H9 (cell line): ENCODE data around the gene MZF1. TPM values are rescaled to one million over a fixed set of nuclear protein-coding genes. Genes with fewer than 3 reads are reported as not detected.
A peak's percentile ranks its signal among the peaks of the same experiment; 100 is the strongest.

Experiments
- DNase-seq: peaks from one replicate; pipeline ENCODE4 v3.0.0-alpha.2; 2017
- H2AFZ ChIP-seq: one replicate; pipeline ENCODE4 v1.6.1; 2013; ENCODE audit warnings: mild to moderate bottlenecking, low read length, control low read depth, moderate library complexity
- H2AK5ac ChIP-seq: 2 replicates; pipeline ENCODE4 v1.6.1; 2013; ENCODE audit warnings: low read length, control low read depth, mixed read lengths; ENCODE audit not compliant: insufficient read length
- H2BK120ac ChIP-seq: one replicate; pipeline ENCODE4 v1.6.1; 2013; ENCODE audit warnings: low read depth, mild to moderate bottlenecking, low read length, control low read depth, inconsistent platforms; ENCODE audit not compliant: poor library complexity, severe bottlenecking
- H2BK12ac ChIP-seq: 2 replicates; pipeline ENCODE4 v1.6.1; 2013; ENCODE audit warnings: low read length, control low read depth, mixed read lengths, low read depth; ENCODE audit not compliant: insufficient read length
- H2BK15ac ChIP-seq: 2 replicates; pipeline ENCODE4 v1.6.1; 2013; ENCODE audit warnings: low read depth, low read length, control low read depth
- H2BK20ac ChIP-seq: one replicate; pipeline ENCODE4 v1.6.1; 2013; ENCODE audit warnings: low read depth, mild to moderate bottlenecking, low read length, control low read depth, inconsistent platforms; ENCODE audit not compliant: poor library complexity, severe bottlenecking
- H2BK5ac ChIP-seq: 2 replicates; pipeline ENCODE4 v1.6.1; 2013; ENCODE audit warnings: low read length, control low read depth, mixed read lengths; ENCODE audit not compliant: insufficient read length
- H3K14ac ChIP-seq: 2 replicates; pipeline ENCODE4 v1.6.1; 2013; ENCODE audit warnings: low read length, control low read depth; ENCODE audit not compliant: insufficient read depth
- H3K18ac ChIP-seq: 2 replicates; pipeline ENCODE4 v1.6.1; 2013; ENCODE audit warnings: low read depth, mild to moderate bottlenecking, mixed read lengths, low read length, control low read depth; ENCODE audit not compliant: insufficient read length
- H3K23ac ChIP-seq: 2 replicates; pipeline ENCODE4 v1.6.1; 2013; ENCODE audit warnings: low read length, control low read depth, mixed read lengths, low read depth; ENCODE audit not compliant: insufficient read length
- H3K23me2 ChIP-seq: 2 replicates; pipeline ENCODE4 v1.6.1; 2013; ENCODE audit warnings: low read depth, mild to moderate bottlenecking, mixed read lengths, low read length, control low read depth; ENCODE audit not compliant: insufficient read length, poor library complexity, severe bottlenecking
- H3K27ac ChIP-seq: 2 replicates; pipeline ENCODE4 v1.5.1; 2013; ENCODE audit warnings: low read length, control low read depth, mixed read lengths, low read depth; ENCODE audit not compliant: insufficient read length
- H3K27me3 ChIP-seq: 2 replicates; pipeline ENCODE4 v1.6.1; 2013; ENCODE audit warnings: low read length, control low read depth, inconsistent platforms; ENCODE audit not compliant: insufficient read depth
- H3K4ac ChIP-seq: 2 replicates; pipeline ENCODE4 v1.6.1; 2013; ENCODE audit warnings: low read depth, mild to moderate bottlenecking, control low read depth, inconsistent platforms, low read length, moderate library complexity
- H3K4me1 ChIP-seq: 2 replicates; pipeline ENCODE4 v1.6.1; 2013; ENCODE audit warnings: low read length, control low read depth, inconsistent platforms; ENCODE audit not compliant: insufficient read depth
- H3K4me2 ChIP-seq: 2 replicates; pipeline ENCODE4 v1.6.1; 2013; ENCODE audit warnings: low read length, control low read depth, mixed read lengths; ENCODE audit not compliant: insufficient read length, insufficient read depth
- H3K56ac ChIP-seq: 2 replicates; pipeline ENCODE4 v1.6.1; 2013; ENCODE audit warnings: low read depth, mild to moderate bottlenecking, mixed read lengths, low read length, control low read depth; ENCODE audit not compliant: insufficient read length
- H3K79me1 ChIP-seq: 2 replicates; pipeline ENCODE4 v1.6.1; 2013; ENCODE audit warnings: low read depth, mild to moderate bottlenecking, moderate library complexity, low read length, control low read depth, inconsistent platforms; ENCODE audit not compliant: insufficient read depth, poor library complexity, severe bottlenecking
- H3K79me2 ChIP-seq: 2 replicates; pipeline ENCODE4 v1.6.1; 2013; ENCODE audit warnings: low read length, control low read depth, inconsistent platforms; ENCODE audit not compliant: insufficient read depth
- H3K9ac ChIP-seq: 2 replicates; pipeline ENCODE4 v1.6.1; 2013; ENCODE audit warnings: low read length, control low read depth, mixed read lengths; ENCODE audit not compliant: insufficient read length; ENCODE audit errors: extremely low read depth
- H3K9me3 ChIP-seq: one replicate; pipeline ENCODE4 v1.6.1; 2013; ENCODE audit warnings: low read depth, low read length, inconsistent platforms; ENCODE audit not compliant: control insufficient read depth
- H3T11ph ChIP-seq: one replicate; pipeline ENCODE4 v1.6.1; 2013; ENCODE audit warnings: mild to moderate bottlenecking, low read length, control low read depth, inconsistent platforms
- H4K20me1 ChIP-seq: one replicate; pipeline ENCODE4 v1.6.1; 2013; ENCODE audit not compliant: control insufficient read depth, insufficient read length, insufficient read depth
- H4K5ac ChIP-seq: 2 replicates; pipeline ENCODE4 v1.6.1; 2013; ENCODE audit warnings: low read depth, mild to moderate bottlenecking, mixed read lengths, low read length, control low read depth; ENCODE audit not compliant: insufficient read length
- H4K8ac ChIP-seq: replicated peaks from 2 replicates; pipeline ENCODE4 v1.6.1; 2013; ENCODE audit warnings: low read length, control low read depth, mixed read lengths, low read depth; ENCODE audit not compliant: insufficient read length
- H4K91ac ChIP-seq: 2 replicates; pipeline ENCODE4 v1.6.1; 2013; ENCODE audit warnings: low read depth, mild to moderate bottlenecking, moderate library complexity, mixed read lengths, low read length, control low read depth; ENCODE audit not compliant: insufficient read length
- H3K27ac Mint-ChIP-seq, 3 experiments: 2 replicates in 2 of 3; 3 replicates in 1 of 3; pipeline ENCODE4 v1.8.0; 2020 to 2021; ENCODE audit warnings: mixed read lengths in 3 of 3, mild to moderate bottlenecking in 1 of 3, moderate library complexity in 1 of 3
- H3K27me3 Mint-ChIP-seq: 2 replicates; pipeline ENCODE4 v1.8.0; 2021; ENCODE audit warnings: low read depth, mild to moderate bottlenecking, moderate library complexity, mixed read lengths
- H3K36me3 Mint-ChIP-seq, 3 experiments: 2 replicates in 2 of 3; 3 replicates in 1 of 3; pipeline ENCODE4 v1.8.0; 2020 to 2021; ENCODE audit warnings: low read depth in 3 of 3, mixed read lengths in 3 of 3; ENCODE audit not compliant: insufficient read depth in 1 of 3
- H3K4me1 Mint-ChIP-seq, 2 experiments: 2 replicates each; pipeline ENCODE4 v1.8.0; 2020; ENCODE audit warnings: mixed read lengths in 2 of 2
- H3K4me3 Mint-ChIP-seq, 2 experiments: 2 replicates in 1 of 2; 3 replicates in 1 of 2; pipeline ENCODE4 v1.8.0; 2020 to 2021; ENCODE audit warnings: mild to moderate bottlenecking in 2 of 2, mixed read lengths in 2 of 2, moderate library complexity in 1 of 2
- H3K9me3 Mint-ChIP-seq, 2 experiments: 2 replicates in 1 of 2; 3 replicates in 1 of 2; pipeline ENCODE4 v1.8.0; 2020; ENCODE audit warnings: mild to moderate bottlenecking in 2 of 2, mixed read lengths in 2 of 2, moderate library complexity in 1 of 2
- CTCF ChIP-seq: fragments of 200-600 bp; sonication (generic); conservative IDR thresholded peaks from 3 replicates; pipeline ENCODE4 v1.8.0; 2021; ENCODE audit warnings: antibody characterized with exemption, mild to moderate bottlenecking
- WGBS: extraction: QIAGEN DNeasy Blood & Tissue Kit; methylation state at CpG from one replicate; pipeline ENCODE4 v1.1.7; 2013; ENCODE audit warnings: missing lambda C conversion rate, low lambda C conversion rate, mixed read lengths; ENCODE audit not compliant: insufficient read length; ENCODE audit errors: extremely low coverage; 5-methylcytosine and 5-hydroxymethylcytosine counted together
- total RNA-seq: library from RNA; stranded (reverse); gene quantifications from 2 replicates; pipeline ENCODE4 v1.2.1, GENCODE V29; 2021

MZF1 gene
- total RNA-seq, 1 experiment from 2014 or later, result 23.6 TPM

- H3K23ac ChIP-seq, result no peak overlapping the region
- no peak overlapping the region for H4K8ac ChIP-seq
- H3K27me3 Mint-ChIP-seq, result peaks cover 1% of the 10 kb centered on the region; the same call in 1 of the 2 replicates
- no peak overlapping the region for H4K5ac ChIP-seq
- no peak overlapping the region for H3K14ac ChIP-seq
- peaks cover 9% of the 10 kb centered on the region for H3K79me1 ChIP-seq
- no peak overlapping the region for H3K27ac ChIP-seq
- no peak overlapping the region for H2AK5ac ChIP-seq
- no peak overlapping the region for H2BK12ac ChIP-seq
- peaks cover 5% of the 10 kb centered on the region; the same call in 1 of the 2 replicates for H3K79me2 ChIP-seq
- no peak overlapping the region for H3T11ph ChIP-seq
- no peaks in the 10 kb centered on the region for H3K4me1 ChIP-seq
- no peak overlapping the region for H2BK5ac ChIP-seq
- H3K4me2 ChIP-seq, result no peak overlapping the region
- no peak overlapping the region for H4K91ac ChIP-seq
- H3K23me2 ChIP-seq, result peaks cover 12% of the 10 kb centered on the region
- H2BK15ac ChIP-seq, result no peak overlapping the region
- no peak overlapping the region for H2BK120ac ChIP-seq
- H3K4ac ChIP-seq, result no peak overlapping the region
- no peak overlapping the region for H3K9ac ChIP-seq
- H3K27me3 ChIP-seq, result no peaks in the 10 kb centered on the region
- H3K9me3 Mint-ChIP-seq, result no peaks in the 10 kb centered on the region; a peak in 1 of 5 replicates
- TF ChIP-seq CTCF, result no peak
- peak overlapping the region in 2 of 3 experiments; percentile 30 to 46; a peak in 1 of 7 replicates for H3K27ac Mint-ChIP-seq
- no peaks in the 10 kb centered on the region for H3K9me3 ChIP-seq
- peaks cover 22 to 26% of the 10 kb centered on the region in 2 experiments for H3K4me1 Mint-ChIP-seq
- no peaks in the 10 kb centered on the region for H4K20me1 ChIP-seq
- H2BK20ac ChIP-seq, result no peak overlapping the region
- no CpG with 5 or more reads among the region's 18 CpGs for WGBS
- H2AFZ ChIP-seq, result no peak overlapping the region
- peak; percentile 27 for DNase-seq
- peaks cover 48 to 86% (median 71%) of the 10 kb centered on the region in 3 experiments; a peak in 6 of 7 replicates for H3K36me3 Mint-ChIP-seq
- no peak overlapping the region for H3K56ac ChIP-seq
- no peak overlapping the region for H3K18ac ChIP-seq
- H3K4me3 Mint-ChIP-seq, result peak overlapping the region in 1 of 2 experiments; percentile 16; a peak in 2 of 5 replicates
These were observed 21.3 kb downstream of the MZF1 start for GRCh38 chr19:58551577-58552471.
